Eye (tissue), 1 donor: ENCODE results near the gene ZNF776.
A peak's percentile ranks its signal among the peaks of the same experiment; 100 is the strongest.
"Not testable (repeated sequence)": the region's sequence is repeated elsewhere in the genome, so short reads cannot be mapped to it uniquely, and the experiment has no call there.

ENCODE experiments used
- DNase-seq: peaks from one replicate; pipeline ENCODE4 v3.0.0-alpha.2; 2015

The ZNF776 gene

DNA sequence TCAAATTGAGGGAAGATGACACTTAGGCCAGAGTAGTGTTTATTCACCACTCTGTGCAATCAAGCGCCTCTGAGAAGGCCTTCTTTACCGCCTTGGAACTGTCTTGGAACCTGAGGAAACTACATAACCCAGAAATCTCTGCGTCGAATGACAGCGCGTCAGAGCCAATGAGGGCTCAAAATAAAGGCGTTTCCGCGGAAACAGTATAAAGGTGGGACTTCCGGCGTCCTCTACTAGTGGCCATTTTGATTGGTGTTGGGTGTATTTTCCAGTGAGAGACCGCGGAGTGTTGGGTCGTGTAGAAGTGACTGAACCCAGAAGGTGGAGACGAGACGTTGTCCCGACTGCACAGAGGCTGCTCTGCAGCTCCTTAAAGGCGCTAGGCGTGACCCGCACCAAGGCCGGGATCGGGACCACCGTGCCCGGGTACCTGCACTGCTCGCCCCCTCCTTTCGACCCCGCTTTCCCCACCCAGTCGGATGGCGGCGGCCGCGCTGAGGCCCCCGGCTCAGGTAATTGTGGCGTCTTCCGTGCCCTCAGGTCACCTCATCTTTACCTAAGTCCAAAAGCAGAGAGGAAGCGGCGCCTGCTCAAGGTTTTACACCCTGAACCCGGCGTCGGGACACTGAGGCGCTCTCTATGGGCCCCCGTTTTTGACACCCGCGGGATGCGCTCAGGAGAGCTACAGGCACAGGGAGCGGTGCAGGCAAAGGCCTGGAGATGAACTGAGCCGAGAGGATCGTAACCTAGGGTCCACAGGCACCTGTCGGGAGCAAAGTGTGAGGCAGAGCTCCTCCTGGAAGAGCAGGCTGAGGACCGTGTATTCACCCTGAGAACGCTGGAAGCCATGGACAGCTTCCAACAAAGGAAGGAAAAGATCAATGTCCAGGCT is at the start of gene ZNF776:
Gene ZNF776 (plus strand): TSS at position 236 of the 892 bp plus-strand sequence. CDS start 244 bp downstream, at position 480.
- peak; percentile 98 for DNase-seq

DNA sequence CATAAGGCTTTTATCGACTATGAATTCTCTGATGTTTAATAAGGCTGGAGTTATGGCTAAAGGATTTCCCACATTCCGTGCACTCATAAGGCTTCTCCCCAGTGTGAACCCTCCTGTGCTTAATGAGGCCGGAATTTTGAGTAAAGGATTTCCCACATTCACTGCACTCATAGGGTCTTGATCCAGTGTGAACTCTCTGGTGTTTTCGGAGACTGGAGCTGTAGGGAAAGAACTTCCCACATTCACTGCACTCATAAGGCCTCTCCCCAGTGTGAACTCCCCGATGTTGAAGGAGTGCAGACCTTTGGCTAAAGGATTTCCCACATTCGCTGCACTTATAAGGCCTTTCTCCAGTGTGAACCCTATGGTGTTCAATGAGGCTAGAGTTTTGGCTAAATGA is 45.0 kb upstream of the ZNF776 start:
- no peak for DNase-seq

DNA sequence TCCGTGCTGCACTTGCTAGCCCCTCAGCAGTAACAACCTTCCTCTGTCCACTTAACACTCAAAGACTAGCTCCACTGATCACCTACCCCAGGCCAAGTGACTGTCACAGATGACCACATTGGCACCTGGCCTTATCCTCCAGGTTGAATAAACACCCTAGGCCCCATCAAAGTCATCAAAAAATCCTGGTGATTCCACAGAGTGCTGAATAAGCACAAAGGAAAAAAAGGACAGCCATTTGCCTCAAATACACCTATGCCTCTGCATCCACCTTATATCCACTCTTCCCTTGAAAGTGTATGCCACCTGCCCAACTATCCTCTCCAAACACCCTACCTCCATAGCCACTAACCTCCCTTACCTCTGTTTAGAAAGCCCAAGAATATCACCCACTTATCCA is 40.3 kb upstream of the ZNF776 start:
- DNase-seq = no peak

DNA sequence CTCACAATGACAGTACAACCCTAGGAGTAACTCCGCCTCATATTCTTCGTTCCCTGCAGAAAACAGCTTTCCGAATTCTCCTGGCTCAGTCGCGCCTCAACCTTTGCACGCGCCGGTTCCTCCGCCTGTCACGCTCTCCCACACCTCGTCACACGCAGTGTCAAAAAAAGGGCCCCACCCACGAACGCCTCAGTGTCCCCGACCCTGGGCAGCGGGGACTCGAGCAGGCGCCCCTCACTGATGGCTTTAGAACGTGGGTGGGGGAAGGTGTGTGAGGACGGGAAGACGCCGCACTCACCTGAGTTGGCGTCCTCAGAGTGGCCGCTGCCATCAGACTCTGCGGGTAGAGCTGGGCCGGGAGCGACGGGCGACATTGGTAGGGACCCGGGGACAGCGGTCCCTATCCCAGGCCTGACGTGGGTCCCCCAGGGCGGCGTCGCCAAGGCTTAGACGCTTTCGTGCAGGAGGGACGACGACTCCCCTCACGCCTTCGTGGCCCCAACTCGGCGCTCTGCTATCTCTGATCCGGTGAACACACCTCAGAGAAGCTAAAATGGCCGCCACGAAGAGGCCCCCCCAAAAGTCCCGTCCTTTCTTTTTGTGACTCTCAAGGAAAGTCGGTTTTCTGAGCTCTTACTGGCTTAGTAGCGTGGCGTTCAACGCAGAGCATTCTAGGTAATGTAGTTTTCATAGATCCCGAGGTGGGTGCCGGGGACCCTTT is 37.8 kb upstream of the ZNF776 start, which contains the start of gene ZNF154:
Gene ZNF154 (minus strand): TSS at position 564 of the 721 bp plus-strand sequence. CDS start 233 bp downstream, at position 331.
- DNase-seq = peak; percentile 96

DNA sequence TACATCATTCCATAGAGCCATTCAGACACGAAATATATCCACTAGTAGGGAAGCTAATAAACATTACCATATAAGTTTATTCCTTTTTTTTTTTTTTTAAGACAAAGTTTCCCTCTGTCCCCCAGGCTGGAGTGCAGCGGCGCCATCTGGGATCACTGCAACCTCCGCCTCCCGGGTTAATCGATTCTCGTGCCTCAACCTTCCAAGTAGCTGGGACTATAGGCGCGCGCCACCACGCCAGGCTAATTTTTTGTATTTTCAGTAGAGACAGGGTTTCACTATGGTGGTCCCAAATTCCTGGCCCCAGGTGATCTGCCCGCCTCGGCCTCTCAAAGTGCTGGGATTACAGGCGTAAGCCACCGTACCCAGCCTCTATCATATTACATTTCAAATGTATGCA is 37.0 kb upstream of the ZNF776 start:
- DNase-seq = no peak

DNA sequence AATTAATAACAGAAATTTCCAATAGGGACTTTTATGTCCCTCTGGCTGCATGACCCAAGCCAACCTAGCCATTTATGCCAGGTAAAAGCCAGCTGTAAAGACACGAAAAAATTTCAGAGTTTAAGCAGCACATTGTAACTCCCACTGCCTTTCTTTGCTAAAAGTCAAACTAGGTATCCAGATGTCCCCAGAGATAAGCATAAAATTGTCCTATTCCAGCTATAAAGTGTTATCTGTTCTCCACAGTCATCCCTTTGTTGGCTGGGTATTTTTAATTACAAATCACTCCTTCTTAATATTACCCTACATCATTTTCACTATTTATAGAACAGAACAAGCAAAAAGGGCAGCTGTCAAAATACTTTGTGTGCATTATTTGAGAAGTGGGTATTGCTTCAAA is 34.4 kb upstream of the ZNF776 start:
- no peak for DNase-seq

DNA sequence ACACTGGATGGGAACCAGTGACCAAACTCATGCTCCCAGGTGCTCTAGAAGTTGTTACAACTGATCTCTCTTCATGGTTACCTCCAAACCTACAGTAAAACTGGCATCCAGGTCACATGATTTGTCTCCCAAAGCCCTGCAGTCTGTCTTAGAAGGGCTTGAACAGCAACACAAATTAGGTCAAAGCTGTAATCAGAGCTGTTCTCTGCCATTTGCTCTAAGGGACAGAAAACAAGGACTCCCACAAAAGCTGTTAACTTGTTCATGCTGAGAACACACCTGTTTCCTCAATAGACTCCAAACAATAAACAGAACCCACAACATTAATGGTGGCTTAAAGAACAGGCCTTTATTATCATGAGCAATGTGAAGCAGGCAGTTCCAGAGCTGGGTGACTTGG is 27.2 kb upstream of the ZNF776 start:
- DNase-seq = no peak

DNA sequence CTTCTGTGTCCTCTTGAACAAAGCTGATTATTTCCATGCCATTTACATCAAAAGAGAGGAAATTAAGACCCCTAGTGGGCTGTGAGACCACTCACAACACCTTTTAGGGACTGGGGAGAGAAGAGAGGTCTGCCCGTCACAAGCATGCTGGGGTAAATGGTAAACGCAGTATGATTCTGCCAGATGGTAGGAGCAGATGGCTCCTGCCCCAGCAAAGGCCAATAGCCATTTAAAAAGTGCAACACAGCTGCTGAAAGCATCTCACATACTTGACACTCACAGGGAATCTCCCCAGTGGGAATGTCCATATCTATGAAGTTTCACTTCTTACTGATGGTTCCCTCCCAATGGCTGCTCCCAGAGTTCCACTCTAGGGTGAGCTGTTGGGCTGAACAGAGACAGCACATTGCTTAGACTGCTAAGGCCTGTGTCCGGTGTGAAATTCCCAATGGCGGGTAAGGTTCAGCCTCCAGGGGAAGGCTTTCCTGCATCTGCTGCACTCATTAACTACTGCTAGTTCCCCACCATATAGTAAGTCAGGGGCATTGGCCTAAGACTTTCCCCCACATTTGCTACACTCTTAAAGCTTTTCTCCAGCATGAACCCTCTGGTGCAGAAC is 26.6 kb upstream of the ZNF776 start:
- DNase-seq = peak; percentile 52

DNA sequence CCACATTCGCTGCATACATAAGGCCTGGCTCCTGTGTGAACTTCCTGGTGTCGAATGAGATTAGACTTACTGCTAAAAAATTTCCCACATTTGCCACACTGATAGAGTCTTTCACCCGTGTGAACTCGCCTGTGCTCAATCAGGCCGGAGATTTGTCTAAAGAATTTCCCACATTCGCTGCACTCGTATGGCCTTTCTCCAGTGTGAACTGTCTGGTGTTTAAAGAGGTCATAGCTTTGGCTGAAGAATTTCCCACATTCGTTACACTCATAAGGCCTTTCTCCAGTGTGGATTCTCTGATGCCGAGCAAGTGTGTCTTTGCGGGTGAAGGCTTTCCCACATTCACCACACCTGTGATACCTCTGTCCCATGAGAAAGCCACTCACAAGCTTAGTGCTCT is 25.7 kb upstream of the ZNF776 start:
- no peak for DNase-seq

DNA sequence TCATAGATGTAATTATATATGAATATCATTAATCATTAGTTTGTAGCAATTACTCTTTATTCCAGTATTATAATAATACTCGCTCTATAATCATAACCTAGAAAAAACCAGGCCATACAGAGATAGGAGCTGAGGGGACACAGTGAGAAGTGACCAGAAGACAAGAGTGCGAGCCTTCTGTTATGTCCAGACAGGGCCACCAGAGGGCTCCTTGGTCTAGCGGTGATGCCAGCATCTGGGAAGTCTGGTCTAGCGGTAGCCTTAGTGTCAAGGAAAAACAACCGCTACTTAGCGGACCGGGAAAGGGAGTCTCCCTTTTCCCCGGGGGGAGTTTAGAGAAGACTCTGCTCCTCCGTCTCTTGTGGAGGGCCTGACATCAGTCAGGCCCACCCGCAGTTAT is 8.3 kb upstream of the ZNF776 start:
- peak; percentile 67 for DNase-seq

DNA sequence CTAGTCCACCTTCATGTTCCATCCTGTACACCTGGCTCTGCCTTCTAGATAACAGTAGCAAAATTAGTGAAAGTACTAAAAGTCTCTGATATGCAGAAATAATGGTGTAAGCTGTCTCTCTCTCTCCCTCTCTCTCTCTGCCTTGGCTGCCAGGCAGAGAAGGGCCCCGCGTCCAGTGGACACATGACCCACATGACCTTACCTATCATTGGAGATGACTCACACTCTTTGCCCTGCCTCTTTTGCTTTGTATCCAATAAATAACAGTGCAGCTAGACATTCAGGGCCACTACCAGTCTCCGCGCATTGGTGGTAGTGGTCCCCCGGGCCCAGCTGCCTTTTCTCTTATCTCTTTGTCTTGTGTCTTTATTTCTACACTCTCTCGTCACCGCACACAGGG is 7.8 kb upstream of the ZNF776 start:
- DNase-seq = not testable (repeated sequence)

DNA sequence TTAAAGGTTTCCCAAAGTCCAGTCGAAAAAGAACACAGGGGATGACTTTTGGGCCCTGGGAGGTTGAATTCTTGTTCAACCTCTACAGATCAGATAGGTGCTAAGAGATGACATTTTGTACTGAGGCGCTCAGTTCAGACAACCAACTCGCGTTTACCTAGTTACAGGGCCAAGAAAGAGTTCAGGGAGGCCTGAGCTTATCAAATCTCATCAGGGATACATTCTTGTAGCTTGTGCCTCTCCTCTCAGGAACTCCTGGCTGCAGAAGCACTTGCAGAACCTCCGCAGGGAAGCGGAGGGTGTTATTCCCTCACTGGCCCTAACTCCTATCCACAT is 825 bp downstream of the ZNF776 start:
- no peak for DNase-seq

DNA sequence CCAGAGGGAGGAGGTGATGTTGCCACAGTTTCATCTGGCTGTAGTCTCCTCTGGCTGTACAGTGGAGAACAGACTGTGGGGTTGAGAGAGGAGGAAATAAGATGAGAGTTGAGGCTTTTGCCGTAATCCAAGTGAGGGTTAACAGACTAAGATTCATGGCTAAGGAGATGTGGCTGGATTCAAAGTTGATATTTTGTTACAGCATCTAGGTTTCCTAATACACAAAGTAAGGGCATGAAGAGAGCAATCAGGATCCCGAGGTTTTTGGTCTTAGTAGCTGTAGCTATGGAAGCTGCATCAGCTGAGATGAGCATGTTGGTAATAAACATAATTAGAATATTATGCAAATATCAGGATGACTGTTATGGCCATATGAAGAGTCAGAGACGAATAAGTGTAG is 1.4 kb downstream of the ZNF776 start:
- no peak for DNase-seq

DNA sequence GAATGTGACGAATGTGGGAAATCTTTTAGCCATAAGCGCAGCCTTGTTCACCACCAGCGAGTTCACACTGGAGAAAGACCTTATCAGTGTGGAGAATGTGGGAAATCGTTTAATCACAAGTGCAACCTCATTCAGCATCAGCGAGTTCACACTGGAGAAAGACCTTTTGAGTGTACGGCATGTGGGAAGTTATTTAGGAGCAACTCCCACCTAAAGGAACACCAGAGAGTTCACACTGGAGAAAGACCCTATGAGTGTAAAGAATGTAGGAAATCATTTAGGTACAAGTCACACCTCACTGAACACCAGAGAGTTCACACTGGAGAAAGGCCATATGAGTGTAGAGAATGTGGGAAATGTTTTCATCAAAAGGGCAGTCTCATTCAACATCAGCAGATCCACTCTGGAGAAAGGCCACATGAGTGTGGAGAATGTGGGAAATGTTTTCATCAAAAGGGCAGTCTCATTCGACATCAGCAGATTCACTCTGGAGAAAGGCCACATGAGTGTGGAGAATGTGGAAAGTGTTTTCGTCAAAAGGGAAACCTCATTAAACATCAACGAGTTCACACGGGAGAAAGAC is 7.6 kb downstream of the ZNF776 start:
- no peak for DNase-seq

DNA sequence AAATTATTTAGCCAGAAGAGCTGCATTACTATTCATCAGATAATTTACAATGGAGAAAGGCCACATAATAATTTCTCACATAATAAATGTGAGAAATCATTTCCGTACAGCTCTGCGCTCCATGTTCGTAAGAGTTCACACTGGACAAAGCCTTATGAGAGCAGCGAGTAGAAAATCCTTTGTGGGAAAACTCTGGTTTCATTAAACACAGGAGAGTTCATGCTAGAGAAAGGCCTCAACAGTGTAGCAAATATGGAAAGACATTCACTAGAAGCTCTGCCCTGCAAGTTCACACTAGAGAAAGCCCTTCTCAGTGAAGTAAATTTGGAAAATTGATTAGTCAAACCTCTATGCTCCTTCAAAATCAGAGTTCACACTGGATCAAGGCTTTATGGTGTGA is 8.4 kb downstream of the ZNF776 start:
- no peak for DNase-seq

DNA sequence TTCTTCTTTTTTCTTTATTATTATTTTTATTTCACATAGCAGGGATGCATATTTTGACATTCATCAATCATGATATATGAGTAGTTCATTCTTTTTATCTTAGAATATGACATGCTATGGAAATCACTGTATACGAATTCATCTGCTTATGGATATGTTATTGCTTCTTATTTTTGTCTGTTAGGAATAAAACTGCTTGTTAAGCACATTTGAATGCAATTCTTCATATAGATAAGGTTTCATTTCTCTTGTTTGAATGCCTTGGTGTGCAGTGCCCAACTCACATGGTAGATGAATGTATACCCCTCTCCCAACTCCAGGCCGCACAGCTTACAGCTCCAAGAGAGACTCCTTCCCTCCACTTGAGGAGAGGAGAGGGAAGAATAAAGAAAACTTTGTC is 11.3 kb downstream of the ZNF776 start:
- no peak for DNase-seq

DNA sequence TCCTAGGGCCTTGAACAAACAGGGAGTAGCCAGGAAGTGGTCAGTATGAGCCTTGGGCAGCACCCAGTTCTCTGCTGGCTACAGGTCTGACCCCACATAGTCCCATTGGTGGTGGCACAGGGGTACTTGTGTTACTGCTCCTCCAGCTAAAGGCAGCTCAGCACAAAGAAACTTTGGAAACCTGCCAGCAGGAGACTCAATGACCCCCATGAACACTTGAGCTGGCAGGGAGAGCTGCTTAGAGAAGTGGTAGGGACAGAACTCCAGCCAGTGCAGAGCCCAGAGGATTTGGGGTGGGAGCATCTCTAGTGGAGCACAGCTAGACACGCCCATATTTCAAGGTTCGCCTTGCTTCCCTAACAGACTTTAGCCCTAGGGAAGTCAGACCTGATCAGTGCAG is 12.5 kb downstream of the ZNF776 start:
- no peak for DNase-seq

DNA sequence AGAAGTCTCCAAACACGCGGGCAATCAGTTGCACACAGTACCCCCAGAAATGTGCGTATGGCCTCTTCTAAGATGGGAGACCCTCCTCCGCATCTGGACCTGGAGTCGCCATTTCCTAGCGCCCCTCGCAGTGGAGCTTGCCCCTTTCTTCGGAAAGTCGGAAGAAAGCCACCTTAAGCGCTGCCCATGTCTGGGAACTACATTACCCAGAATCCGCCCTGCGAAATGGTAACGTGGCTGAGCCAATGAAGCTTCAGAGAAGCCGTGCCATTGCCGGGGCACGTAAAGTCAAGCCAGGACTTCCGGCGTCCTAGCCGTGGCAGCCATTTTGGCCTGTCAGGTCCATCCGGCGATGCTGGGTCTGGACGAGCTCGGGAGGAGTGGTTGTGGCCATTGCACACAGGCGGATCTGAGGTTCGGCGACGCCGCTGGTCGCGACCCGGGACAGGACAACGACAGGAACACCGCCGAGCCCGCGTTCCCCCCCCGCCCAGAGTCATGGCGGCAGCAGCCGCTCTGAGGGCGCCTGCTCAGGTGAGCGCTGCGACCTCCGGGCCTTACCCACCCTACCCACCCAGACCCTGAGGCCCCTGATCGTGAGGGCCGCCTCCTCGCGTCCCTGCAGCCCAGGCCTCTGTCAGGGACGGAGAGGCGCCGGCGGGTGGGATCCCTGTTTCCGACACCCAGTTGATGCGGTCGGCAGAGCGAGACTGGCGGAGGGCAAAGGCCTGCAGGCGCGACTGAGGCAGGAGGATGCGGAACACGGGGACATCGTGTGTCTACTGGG is 22.9 kb downstream of the ZNF776 start, which contains the start of gene ZNF586:
Gene ZNF586 (plus strand): TSS at position 332 of the 787 bp plus-strand sequence. CDS start 167 bp downstream, at position 499.
- DNase-seq = peak; percentile 96

DNA sequence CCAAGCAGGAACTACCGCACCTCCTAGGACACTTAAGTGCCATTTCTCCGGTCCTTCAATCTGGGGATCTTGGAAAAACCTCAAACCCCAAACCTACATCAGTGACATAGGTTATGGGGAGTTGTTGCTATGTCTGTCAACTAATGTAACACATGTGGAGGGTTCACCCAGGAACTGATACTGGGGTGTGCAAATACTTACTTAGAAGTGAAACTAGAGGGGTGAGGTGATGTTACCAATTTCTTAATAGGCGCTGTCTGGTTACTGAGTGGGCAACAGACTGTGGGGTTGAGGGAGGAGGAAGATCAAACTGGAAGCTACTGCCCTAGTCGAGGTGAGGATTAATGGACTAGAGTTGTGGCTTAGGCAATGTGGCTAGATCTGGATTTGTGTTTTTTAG is 24.8 kb downstream of the ZNF776 start:
- DNase-seq = no peak

DNA sequence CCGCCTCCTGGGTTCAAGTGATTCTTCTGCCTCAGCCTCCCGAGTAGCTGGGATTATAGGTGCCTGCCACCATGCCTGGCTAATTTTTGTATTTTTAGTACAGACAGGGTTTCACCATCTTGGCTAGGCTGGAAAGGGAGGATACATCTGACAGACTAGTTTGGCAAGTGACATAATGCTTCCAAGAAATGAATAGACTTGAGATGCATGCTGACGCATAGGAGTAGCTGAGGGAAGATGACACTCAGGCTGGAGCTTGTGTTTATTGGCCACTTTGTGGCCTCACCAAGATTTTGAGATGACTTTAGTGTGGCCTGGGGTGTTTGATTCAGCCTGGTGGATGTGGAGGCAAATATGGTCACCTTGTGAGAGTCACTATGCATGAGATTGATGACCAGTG is 26.9 kb downstream of the ZNF776 start:
- no peak for DNase-seq

DNA sequence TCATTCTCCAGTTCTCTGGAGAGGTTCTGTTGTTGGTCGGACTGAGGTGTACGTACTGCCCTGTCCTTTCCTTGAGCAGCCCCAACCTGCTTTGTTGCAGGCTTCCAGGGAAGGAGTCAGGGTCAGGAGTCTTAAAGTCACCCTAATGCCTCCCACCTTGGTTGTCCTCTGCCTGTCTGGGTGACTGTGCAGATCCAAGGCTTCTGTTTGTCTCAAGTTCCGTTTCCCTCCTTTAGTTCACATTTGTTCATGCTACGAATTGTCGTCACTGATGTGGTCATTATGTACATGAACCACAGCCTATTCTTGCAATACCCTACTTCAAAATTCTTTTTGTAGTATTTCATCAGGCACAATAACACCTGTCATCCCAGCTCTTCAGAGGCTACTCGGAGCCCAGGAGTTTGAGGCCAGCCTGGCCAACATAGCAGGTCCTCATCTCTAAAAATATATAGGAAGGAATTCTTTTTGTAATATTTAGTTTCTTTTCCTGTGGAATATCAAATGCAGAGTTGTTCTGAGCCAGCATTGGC is 30.2 kb downstream of the ZNF776 start:
- DNase-seq = no peak

DNA sequence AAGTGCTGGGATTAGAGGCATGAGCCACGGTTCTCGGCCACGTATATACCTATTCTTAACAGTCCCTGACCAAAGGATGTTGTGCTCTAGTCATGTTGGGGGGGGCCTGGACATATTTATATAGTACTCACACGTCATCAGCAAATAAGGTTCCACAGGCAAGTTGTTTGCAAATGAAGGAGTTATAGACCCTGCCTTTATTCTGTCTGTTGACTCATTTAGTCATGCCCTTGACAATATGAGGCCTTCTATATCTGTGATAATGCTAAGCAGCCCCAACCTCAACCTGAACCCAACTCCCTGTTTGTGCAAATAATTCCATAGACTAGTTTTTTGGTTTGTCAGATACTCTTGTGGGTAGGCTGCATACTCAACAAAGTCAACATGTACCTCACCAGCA is 31.7 kb downstream of the ZNF776 start:
- DNase-seq = no peak
